Astrocyte of the cerebellum (primary cell): ENCODE data around the gene SHROOM2.
"Not testable (repeated sequence)": the region's sequence is repeated elsewhere in the genome, so short reads cannot be mapped to it uniquely, and the experiment has no call there.

ENCODE experiments used
- DNase-seq: peaks from one replicate; pipeline ENCODE4 v3.0.0-alpha.2; 2011; ENCODE audit warnings: low read depth
- H3K4me3 ChIP-seq: 2 replicates; pipeline ENCODE4 v1.5.1; 2011; ENCODE audit warnings: mild to moderate bottlenecking, low read depth, low read length, moderate library complexity
- in situ Hi-C: cut with HindIII; loops from 2 replicates; pipeline ENCODE4 v1.10.0; 2017; ENCODE audit warnings: low sequenced_read_pairs
- TF ChIP-seq, protein P1 (sequence below): IDR thresholded peaks from 2 replicates; pipeline ENCODE4 v1.5.1; 2012; ENCODE audit warnings: low read length, low read depth, moderate library complexity, mild to moderate bottlenecking; ENCODE audit errors: missing control alignments

Gene SHROOM2

DNA sequence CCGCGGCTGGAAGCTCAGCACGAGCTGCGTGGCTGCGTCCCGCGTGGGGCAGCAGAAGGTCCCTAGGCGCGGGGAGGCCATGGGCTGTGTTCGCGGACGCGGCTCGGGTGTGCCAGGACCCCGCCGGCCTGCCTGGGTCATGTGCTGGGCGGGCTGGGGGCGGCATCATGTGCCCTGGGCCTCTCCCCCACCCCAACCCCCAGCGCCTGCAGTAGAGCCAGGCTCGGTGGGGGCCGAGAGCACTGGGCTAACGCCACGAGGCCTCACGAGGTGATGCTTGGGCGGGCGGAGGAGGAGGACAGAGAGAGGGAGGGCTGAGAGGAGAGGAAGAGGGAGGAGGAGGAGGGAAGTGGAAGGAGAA lies 20.5 kb upstream of the SHROOM2 start, which contains the start of gene GPR143:
TSS of gene GPR143 (minus strand) at position 111 of the 361 bp plus-strand sequence. CDS start at position 81, 30 bp downstream.
- H3K4me3 ChIP-seq, result no peak within 1 kb of the TSS
- in situ Hi-C loops, result no loop called here
- DNase-seq, result no peak
- TF ChIP-seq, protein P1, sequence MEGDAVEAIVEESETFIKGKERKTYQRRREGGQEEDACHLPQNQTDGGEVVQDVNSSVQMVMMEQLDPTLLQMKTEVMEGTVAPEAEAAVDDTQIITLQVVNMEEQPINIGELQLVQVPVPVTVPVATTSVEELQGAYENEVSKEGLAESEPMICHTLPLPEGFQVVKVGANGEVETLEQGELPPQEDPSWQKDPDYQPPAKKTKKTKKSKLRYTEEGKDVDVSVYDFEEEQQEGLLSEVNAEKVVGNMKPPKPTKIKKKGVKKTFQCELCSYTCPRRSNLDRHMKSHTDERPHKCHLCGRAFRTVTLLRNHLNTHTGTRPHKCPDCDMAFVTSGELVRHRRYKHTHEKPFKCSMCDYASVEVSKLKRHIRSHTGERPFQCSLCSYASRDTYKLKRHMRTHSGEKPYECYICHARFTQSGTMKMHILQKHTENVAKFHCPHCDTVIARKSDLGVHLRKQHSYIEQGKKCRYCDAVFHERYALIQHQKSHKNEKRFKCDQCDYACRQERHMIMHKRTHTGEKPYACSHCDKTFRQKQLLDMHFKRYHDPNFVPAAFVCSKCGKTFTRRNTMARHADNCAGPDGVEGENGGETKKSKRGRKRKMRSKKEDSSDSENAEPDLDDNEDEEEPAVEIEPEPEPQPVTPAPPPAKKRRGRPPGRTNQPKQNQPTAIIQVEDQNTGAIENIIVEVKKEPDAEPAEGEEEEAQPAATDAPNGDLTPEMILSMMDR, result no peak

DNA sequence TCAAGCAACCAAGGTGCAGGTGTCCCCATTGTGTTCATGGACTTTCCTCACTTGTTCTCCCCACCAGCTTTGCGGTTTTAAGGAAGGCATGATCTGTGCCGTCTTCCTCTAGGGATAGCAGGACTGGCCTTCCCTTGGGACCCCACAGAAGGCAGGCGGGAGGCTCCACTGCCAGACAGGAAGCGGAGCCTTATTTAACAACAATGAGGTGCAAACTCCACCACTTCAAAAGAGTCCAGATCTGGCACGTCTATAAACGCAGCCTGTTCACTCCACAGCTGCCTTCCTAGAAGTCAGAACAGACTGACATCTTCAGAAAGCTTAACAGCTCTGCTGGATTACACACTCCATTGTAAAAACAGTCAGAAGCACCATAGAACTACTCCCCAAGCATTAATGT lies 18.9 kb upstream of the SHROOM2 start:
- in situ Hi-C loops, result no loop called here
- H3K4me3 ChIP-seq, result no peak overlapping the region
- TF ChIP-seq, protein P1, result no peak
- DNase-seq, result no peak

DNA sequence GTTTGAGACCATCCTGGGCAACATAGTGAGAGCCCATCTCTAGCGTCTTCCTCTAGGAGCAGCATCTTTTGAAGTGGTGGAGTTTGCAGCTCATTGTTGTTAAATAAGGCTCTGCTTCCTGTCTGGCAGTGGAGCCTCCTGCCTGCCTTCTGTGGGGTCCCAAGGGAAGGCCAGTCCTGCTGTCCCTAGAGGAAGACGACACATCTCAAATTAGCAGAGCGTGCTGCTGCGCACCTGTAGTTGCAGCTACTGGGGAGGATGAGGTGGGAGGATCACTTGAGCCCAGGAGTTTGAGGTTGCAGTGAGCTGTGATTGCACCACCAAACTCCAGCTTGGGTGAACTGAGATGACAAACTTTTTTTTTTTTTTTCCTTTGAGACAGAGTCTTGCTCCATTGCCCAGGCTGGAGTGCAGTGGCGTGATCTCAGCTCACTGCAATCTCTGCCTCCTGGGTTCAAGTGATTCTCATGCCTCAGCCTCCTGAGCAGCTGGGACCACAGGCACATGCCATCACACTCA lies 17.8 kb upstream of the SHROOM2 start:
- DNase-seq, H3K4me3 ChIP-seq, in situ Hi-C loops: not testable (repeated sequence)

DNA sequence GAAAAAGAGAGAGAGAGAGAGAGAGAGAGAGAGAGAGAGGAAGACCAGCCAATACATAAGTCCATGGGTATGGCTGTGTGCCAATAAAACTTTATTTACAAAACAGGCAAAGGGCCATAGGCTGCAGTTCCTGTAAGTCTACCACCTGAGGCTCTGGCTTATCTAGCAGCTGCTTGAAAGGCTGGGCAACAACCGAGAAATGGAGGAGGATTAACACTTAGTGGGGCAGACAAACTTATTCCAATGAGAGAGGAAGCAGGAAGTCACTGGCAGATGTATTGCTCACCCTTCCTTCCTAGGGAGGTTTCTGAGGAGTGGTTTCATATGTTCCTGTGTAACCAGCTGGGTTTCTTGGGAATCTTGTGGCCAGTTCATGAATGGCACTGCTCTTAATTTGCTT lies 15.9 kb upstream of the SHROOM2 start:
- DNase-seq, result no peak
- in situ Hi-C loops, result no loop called here
- TF ChIP-seq, protein P1, result no peak
- no peak overlapping the region for H3K4me3 ChIP-seq

DNA sequence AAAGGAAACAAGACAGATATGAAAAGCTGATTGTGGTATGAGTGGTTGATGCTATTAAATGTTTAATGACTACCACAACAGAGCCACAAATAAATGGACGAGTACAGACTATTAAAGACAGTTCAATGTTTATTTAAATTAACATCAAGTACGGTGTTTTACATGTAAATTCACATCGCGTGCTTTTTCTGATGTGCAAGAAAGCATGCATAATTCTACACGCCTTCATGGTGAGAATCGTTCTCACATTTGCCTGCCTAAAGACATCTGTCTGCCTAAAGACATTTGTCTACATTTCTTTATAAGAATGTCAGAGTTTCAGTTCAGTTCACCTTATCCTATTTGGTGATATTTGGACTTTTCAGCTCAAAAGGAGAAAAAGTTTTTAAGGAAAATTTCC lies 13.3 kb upstream of the SHROOM2 start:
- DNase-seq, result no peak
- TF ChIP-seq, protein P1, result no peak

DNA sequence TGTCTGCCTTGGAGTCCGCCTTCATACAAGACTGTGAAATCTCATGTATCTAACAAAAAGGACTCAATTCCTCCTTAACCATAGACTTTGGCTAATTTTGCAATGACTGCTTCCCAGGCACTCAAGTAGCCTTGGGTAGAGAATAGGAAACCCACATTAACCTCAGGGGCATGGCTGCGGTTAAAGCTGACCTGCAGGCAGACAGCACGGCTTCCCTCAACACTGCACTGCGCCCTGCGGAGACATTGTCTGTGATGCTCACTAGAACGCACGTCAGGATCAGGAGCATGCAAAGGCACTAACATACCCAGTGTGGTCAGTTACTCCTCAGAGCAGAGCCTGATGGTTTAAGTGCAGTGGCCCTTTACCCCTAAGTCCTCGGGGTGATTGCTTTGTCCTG lies 10.3 kb upstream of the SHROOM2 start:
- in situ Hi-C loops, result no loop called here
- H3K4me3 ChIP-seq, result no peak overlapping the region
- DNase-seq, result no peak
- TF ChIP-seq, protein P1, result no peak

More for the DNA sequence above, 13.3 kb upstream of the SHROOM2 start:
- in situ Hi-C loops, result no loop called here
- H3K4me3 ChIP-seq, result no peak overlapping the region

DNA sequence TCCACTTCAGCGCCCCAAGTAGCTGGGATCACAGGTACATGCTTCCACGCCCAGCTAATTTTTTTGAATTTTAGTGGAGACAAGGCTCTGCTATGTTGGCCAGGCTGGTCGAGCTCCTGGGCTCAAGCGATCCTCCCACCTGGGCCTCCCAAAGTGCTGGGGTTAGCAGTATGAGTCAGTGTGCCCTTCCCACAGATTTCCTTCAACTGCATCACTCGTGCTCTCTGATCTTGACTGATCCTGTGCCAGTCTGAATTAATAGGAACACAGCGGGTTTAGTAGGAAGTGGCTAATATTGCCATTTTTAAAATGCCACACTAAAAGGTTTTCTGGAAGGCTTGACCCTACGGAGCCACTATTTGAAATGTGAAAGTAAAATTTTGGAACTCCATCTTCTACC lies 4.3 kb upstream of the SHROOM2 start:
- no peak for DNase-seq
- no peak overlapping the region for H3K4me3 ChIP-seq
- in situ Hi-C loops, result no loop called here
- TF ChIP-seq, protein P1, result no peak
